GM18498 (cell line): Measurements from ENCODE around the gene PHF5A.
"Not testable (repeated sequence)": the region's sequence is repeated elsewhere in the genome, so short reads cannot be mapped to it uniquely, and the experiment has no call there.

Experiments used
- ATAC-seq: cut with Tn5 transposase; IDR thresholded peaks from one replicate; pipeline ENCODE4 v1.9.1; 2021; ENCODE audit warnings: mild to moderate bottlenecking, moderate library complexity; ENCODE audit not compliant: unreplicated experiment

Gene PHF5A

GRCh38 chr22:41448189-41448808 lies 20.2 kb downstream of the PHF5A start:
- peak; percentile 48 for ATAC-seq

GRCh38 chr22:41447435-41448188 lies 20.9 kb downstream of the PHF5A start:
- no peak for ATAC-seq

DNA sequence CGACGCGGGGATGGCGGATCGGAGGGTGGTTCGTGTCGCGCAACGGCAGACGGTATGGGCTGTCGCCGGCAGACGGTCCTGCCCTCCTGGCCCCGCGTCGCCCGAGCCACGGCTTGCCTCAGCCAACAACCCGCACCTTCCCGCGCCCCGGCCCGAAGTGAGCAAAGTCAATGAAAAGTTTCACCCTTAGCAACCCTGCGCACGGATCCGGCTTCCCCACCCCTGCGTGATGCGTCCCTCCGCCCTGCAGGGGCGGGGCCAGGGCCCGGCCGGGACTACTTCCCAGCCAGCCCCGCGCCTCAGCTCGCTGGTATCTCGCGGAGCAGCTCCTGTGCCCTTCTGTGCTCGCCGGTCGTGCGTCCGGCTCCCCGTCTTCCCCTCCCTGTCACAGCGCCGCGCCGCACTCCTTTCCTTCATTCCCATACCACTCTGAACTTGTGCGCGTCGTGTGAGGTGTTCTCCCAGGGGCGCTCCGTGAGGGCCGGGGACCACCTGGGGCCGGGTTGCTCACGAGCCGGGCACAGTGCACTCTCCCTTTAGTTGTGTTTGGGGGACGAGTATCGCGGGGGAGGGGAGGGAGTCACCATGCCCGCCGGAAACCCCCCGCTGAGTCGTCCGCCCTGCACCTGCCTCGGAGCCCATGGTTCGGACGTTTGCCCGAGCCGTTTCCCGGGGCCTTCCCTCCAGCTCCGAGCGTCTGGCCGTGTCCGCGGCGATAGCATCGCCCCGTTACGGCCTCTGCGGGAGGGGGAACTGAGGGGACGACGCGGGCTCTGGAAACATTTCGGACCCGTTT lies 21.7 kb downstream of the PHF5A start, which contains the start of gene TOB2:
Gene TOB2 (minus strand): TSS at position 163 of the 796 bp plus-strand sequence. CDS start 9,456 bp downstream, outside the sequence.
- ATAC-seq, result peak; percentile 51

DNA sequence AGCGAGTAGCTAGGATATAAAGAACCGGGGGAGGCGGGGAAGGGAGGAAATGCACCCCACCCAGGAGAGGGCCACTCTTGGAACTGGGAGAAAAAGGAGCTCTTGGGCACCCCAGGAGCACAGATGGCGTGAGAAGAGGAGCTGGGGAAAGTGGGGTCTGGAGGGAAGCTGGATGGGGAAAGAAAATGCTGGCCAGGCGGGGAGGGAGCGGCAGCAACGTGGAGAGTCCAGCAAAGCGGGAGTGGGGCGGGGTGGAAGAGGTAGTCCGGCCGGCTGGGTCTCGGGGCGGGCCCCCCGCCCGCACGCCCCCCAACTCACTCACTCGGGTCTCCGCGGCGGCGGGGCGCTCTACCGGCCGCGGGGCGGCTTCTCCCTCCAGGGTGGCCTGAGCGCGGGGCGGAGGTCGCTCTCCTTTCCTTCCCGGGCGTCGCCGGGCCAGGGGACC lies 22.4 kb downstream of the PHF5A start:
- no peak for ATAC-seq

DNA sequence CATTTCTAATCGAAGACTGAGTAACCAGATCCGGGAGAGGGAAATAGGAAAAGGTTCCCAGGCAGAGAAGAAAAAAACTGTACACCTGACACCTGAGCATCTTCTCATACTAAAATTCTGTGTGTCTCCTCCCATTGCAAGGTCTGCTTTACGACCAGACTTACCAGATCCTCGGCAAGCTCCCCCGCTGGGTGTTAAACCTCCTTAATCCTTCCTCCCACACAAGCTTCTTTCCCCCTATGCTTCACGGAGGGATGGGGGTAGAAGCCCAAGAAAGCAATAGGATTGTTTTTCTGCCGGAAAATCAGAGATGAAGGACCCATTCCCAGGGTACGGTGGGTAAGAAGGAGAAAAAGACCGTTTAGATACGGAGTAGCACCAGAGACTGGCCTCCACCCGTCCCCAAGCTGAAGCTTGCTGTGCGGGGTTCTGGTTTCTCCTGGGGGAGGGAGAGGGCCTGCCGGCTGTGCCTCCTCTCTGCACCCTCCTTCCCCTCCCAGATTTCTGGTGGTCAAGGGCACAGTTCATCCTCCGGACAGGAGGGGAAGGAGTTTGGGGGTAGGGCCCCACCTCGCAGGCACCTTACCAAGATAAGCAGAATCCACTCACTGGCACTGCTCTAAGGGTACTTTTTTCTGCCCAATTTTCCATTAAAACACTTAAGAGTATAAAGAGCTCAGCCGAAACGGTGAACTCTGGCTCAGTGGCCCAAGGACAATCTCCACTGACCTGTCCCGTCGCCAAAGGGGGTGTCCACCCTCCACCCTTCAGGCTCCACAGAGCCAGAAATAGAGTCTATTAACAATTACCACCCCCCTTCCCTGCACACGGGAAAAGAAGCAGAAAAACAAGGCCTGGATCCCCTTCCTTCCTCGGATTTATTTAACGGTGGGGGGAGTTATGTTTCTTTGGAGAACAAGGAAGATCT lies 23.1 kb downstream of the PHF5A start:
- ATAC-seq, result no peak

DNA sequence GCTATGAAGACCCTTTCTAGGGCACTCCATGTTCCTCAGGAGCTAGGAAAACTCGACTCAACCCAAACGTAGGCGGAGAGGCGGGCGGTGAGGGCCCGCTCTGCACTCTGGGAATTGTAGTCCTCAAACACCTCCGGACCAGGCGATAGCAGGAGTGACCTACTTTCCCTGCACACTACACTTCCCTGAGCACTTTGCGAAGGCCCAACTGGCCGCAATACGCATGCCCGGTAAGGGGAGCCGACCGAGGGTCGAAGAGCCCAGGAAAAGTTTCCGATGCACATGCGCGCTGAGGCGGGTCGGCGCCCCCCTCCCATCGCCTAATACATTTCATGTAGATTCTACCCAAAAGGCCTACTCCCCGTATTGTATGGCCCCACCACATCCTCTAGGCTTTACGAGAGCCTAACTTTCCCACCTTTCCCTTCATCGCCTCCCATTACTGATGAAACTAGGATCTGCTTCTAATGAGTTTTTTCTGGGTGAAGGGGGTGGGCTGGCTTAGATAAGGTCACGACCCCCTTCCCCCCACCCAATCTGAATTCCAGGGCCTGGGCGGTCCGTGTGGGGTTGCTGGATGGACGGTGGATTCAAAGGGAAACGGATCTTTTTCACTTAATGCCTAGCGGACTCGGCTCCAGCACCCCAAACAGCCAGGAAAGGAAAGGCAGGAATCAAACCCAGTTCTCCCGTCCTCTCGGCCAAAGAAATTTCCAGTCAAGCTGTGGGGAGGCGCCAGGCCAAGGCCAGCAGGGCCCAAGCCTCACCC lies 23.9 kb downstream of the PHF5A start:
- ATAC-seq, result peak; percentile 51

DNA sequence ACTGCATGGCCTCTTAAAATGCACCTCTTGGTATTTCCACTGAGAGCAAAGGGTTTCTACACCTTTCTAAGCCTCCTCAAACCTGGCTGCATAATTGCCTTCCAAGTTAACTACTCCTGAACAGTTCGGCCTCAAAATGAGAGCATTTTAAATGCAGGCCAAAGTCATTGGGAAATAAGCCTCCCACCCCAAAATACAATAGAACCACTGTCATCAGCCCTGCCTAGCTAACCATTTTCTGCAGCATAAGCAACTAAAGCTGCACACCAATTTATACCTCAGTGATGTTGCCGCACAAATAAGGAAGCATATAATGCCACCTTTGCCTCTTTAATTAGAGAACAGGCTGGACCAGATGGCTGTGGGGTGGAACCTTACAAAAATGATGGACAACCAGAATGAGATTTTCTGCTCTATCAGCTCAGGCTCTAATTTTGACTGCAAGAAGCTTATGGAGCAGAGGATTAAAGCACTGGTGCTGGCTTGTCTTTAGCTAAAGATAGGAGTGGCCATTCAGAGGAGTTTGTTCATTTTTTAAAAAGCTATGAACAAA lies 26.2 kb downstream of the PHF5A start:
- no peak for ATAC-seq

DNA sequence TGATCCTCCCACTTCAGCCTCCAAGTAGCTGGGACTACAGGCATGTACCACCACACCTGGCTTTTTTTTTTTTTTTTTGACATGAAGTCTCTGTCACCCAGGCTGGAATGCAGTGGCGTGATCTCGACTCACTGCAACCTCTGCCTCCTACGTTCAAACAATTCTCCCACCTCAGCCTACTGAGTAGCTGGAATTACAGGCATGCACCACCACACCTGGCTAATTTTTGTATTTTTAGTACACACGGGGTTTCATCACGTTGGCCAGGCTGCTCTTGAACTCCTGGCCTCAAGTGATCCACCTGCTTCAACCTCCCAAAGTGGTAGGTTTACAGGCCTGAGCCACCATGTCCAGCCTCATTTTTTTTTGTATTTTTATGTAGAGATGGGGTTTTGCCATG lies 28.0 kb downstream of the PHF5A start:
- ATAC-seq, result not testable (repeated sequence)

DNA sequence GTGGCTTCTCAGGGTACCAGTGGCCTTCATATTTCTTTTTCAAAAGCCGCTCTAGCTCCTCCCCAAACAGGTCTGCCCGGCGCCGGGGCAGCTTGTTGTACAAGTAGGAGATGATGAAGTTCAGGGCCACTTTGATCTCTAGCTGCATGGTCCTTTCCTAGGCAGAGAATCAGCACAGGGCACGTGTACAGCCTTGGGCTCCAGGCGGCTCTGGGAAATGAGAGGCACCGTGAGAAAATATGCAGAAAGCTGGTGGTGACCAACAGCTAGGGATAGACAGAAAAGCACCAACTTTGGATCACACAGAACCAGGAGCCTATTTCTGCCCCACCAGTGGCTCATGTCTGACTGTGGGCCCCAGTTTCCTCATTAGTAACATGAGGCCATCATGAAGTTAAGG lies 31.3 kb downstream of the PHF5A start:
- ATAC-seq, result no peak

GRCh38 chr22:41436322-41437113 lies 32.0 kb downstream of the PHF5A start:
- ATAC-seq, result no peak

GRCh38 chr22:41435560-41435959 lies 32.9 kb downstream of the PHF5A start:
- no peak for ATAC-seq

- ATAC-seq, result not testable (repeated sequence)
These were observed 34.0 kb downstream of the PHF5A start for GRCh38 chr22:41434361-41435003.

DNA sequence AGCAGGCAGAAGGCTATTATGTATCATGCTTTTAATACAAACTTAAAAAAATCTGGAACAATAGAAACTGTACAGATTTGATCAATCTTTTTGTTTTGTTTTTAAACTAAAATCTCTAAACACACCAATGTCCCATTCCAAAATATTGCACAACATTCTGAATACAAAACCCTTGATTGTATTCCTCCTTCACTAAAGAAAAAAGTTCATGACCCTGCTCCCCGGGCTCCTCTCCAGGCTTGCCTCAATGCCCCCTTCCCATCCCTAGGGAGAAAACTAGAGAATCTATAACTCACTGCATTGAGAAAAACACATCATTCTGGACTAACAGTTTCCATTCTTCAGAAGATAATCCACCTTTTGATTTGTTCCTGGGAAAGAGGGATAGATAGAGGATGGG lies 35.0 kb downstream of the PHF5A start:
- not testable (repeated sequence) for ATAC-seq

GRCh38 chr22:41431656-41432055 lies 36.8 kb downstream of the PHF5A start:
- ATAC-seq, result no peak

GRCh38 chr22:41429951-41430332 lies 38.5 kb downstream of the PHF5A start:
- no peak for ATAC-seq

GRCh38 chr22:41429232-41429950 lies 39.1 kb downstream of the PHF5A start:
- no peak for ATAC-seq

GRCh38 chr22:41425660-41426365 lies 42.7 kb downstream of the PHF5A start:
- no peak for ATAC-seq
